Measurements from ENCODE around the gene ZNF436. TPM values are rescaled to one million over a fixed set of nuclear protein-coding genes. Genes with fewer than 3 reads are reported as not detected.

The ZNF436 gene
- total RNA-seq, 4 donors from 2014 or later, result 12.5 to 125 (median 12.9) TPM

DNA sequence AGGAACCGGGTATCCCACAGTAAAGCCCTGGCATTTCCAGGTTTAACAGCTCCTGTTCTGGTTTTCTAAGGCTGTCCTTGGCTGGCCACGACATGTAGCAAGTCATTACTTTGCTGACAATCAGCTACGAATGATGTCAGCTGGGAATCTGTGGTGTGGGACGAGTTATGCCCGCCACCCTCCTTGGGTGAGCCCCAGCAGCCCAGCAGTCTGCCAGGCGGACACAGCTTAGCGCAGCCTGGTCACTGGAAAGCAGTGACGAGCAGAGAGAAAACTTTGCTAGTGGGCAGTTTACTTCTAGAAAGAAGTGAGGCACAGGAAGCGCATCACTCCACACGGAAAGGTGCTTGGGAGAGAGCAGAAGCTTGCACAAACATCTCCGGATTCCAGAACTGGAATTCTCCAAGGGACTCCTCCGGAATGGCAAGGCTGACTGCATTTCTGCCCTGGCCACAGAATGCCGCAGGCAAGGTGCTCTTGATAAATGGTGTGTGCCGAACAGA lies 15.5 kb upstream of the ZNF436 start:
- DNase-seq, result no peak
- H3K36me3 ChIP-seq, result peaks cover 0 to 11% (median 4%) of the 10 kb centered on the region in 4 donors
- in situ Hi-C loops (cut with MboI; ENCODE audit: low pct_ligation_motif_present in 1 of 4, low pct_unique_long_range_greater_than_20kb in 1 of 4, low sequenced_read_pairs in 3 of 4) (no loop called here), intact Hi-C loops (cut with DNase I; ENCODE audit: low total_unique reads) (no loop called here)
- TF ChIP-seq EP300 (IDR thresholded peaks at IDR 0.05; ENCODE audit: low read depth), result no peak
- TF ChIP-seq POLR2AphosphoS5 (IDR thresholded peaks at IDR 0.05), result no peak
- no peak for TF ChIP-seq CTCF (IDR thresholded peaks at IDR 0.05)
- no peak for TF ChIP-seq POLR2A (IDR thresholded peaks at IDR 0.05)
- peak overlapping the region in 1 of 4 donors; percentile 17 for H3K27ac ChIP-seq
- 81 to 88% methylated on average over 4 to 14 of the region's 14 CpGs for WGBS, 2 donors (ENCODE audit: low coverage in 1 of 2)
- H3K27me3 ChIP-seq, result no peaks in the 10 kb centered on the region
- H3K4me3 ChIP-seq, result no peak overlapping the region
- peaks cover 0 to 21% (median 0%) of the 10 kb centered on the region in 4 donors for H3K4me1 ChIP-seq
- no peaks in the 10 kb centered on the region for H3K9me3 ChIP-seq

- WGBS, 2 donors (ENCODE audit: low coverage in 1 of 2), result 72 to 78% methylated on average over 5 to 11 of the region's 11 CpGs
- no peak for TF ChIP-seq CTCF (IDR thresholded peaks at IDR 0.05)
- peak; percentile 41 for DNase-seq
- no peak overlapping the region for H3K4me3 ChIP-seq
- H3K36me3 ChIP-seq, result peaks cover 0 to 11% (median 4%) of the 10 kb centered on the region in 4 donors
- H3K4me1 ChIP-seq, result peaks cover 0 to 21% (median 0%) of the 10 kb centered on the region in 4 donors
- intact Hi-C loops (cut with DNase I; ENCODE audit: low total_unique reads) (no loop called here), in situ Hi-C loops (cut with MboI; ENCODE audit: low pct_ligation_motif_present in 1 of 4, low pct_unique_long_range_greater_than_20kb in 1 of 4, low sequenced_read_pairs in 3 of 4) (no loop called here)
- H3K9me3 ChIP-seq, result no peaks in the 10 kb centered on the region
- H3K27ac ChIP-seq, result peak overlapping the region in 2 of 4 donors; percentile 19 to 39
- no peaks in the 10 kb centered on the region for H3K27me3 ChIP-seq
These were observed 14.8 kb upstream of the ZNF436 start for GRCh38 chr1:23384312-23385058.

GRCh38 chr1:23383577-23384311 lies 14.1 kb upstream of the ZNF436 start:
- DNase-seq, result no peak
- Histone ChIP-seq H3K27me3 (no peaks in the 10 kb centered on the region), H3K4me3 (no peak overlapping the region), H3K27ac (peak overlapping the region in 3 of 4 donors; percentile 16 to 39 (median 19)), H3K9me3 (no peaks in the 10 kb centered on the region), H3K36me3 (peaks cover 0 to 11% (median 4%) of the 10 kb centered on the region in 4 donors), H3K4me1 (peaks cover 0 to 24% (median under 1%) of the 10 kb centered on the region in 4 donors)
- intact Hi-C loops (cut with DNase I; ENCODE audit: low total_unique reads) (no loop called here), in situ Hi-C loops (cut with MboI; ENCODE audit: low pct_ligation_motif_present in 1 of 4, low pct_unique_long_range_greater_than_20kb in 1 of 4, low sequenced_read_pairs in 3 of 4) (no loop called here)
- no peak for TF ChIP-seq POLR2AphosphoS5 (IDR thresholded peaks at IDR 0.05)
- no peak for TF ChIP-seq EP300 (IDR thresholded peaks at IDR 0.05; ENCODE audit: low read depth)
- TF ChIP-seq CTCF (IDR thresholded peaks at IDR 0.05), result no peak
- no peak for TF ChIP-seq POLR2A (IDR thresholded peaks at IDR 0.05)
- 77% methylated on average over 8 of the region's 8 CpGs; no CpG with 5 or more reads in 1 of the 2 donors for WGBS, 2 donors (ENCODE audit: low coverage in 1 of 2)

DNA sequence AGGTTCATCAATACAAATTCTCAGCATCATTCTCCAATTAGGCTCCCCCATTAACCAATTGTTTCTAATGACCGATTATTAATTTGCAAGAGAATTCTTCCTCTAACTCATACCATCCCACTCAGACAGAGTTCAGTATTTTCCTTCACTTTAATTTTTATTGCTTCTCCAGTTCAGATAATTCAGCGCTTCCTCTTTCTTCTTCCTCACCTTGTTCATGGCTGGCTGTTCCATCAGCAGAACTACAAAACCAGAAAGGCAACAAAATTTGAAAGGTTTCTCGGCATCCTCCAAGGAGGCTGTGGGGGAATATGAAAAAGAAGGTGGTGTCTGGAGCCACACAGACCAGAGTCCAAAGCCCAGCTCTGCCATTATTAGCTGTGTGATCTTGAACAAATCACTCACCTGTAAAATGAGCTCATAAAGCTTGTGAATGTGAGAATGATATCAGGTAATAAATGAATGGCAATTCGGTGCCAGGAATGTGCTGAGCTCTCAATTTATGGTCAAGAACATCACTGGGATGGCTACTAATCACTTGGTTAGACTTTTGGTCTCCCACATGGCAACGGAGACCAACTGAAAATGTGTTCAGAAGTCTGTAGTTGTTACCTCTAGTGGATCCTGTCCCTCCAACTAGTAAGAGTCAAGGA lies 11.7 kb upstream of the ZNF436 start:
- DNase-seq, result no peak
- H3K27ac ChIP-seq, result no peak overlapping the region
- intact Hi-C loops (cut with DNase I; ENCODE audit: low total_unique reads), result no loop called here

More for the DNA sequence above, 11.7 kb upstream of the ZNF436 start:
- H3K27me3 ChIP-seq, result no peaks in the 10 kb centered on the region
- H3K36me3 ChIP-seq, result peaks cover 0 to 11% (median 4%) of the 10 kb centered on the region in 4 donors
- in situ Hi-C loops (cut with MboI; ENCODE audit: low pct_ligation_motif_present in 1 of 4, low pct_unique_long_range_greater_than_20kb in 1 of 4, low sequenced_read_pairs in 3 of 4), result no loop called here
- H3K9me3 ChIP-seq, result no peaks in the 10 kb centered on the region
- TF ChIP-seq CTCF (IDR thresholded peaks at IDR 0.05), result no peak
- no peak for TF ChIP-seq POLR2AphosphoS5 (IDR thresholded peaks at IDR 0.05)
- peaks cover 2 to 45% (median 15%) of the 10 kb centered on the region in 4 donors for H3K4me1 ChIP-seq
- 80 to 82% methylated on average over 4 to 5 of the region's 5 CpGs for WGBS, 2 donors (ENCODE audit: low coverage in 1 of 2)
- no peak overlapping the region for H3K4me3 ChIP-seq

Measured in transverse colon (tissue), 4 donors.